ENCODE data around the gene ATP1B2.
"Not testable (repeated sequence)": the region's sequence is repeated elsewhere in the genome, so short reads cannot be mapped to it uniquely, and the experiment has no call there.

The ATP1B2 gene

DNA sequence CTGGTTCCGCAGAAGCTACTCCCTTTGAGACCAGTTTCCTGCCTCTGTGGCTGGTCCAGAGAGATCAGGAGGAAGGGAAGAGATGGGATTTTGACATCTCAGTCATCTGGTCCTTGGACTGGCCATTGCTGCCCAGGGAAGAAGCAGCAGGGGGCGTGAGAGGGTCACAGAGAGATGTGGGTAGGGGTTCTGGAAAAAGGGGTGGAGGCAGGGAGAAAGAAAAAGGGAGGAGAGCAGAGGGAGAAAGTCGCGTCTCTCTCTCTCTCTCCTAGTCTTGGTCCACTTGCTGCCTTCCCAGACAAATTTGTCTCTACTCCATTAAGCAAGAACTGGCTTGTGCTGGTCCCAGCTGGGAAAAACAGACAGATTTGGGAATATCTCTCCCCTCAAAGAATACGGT is 16.3 kb upstream of the ATP1B2 start:
- TF ChIP-seq CTCF (IDR thresholded peaks at IDR 0.05; ENCODE audit: low read depth, low read length) = peak; percentile 58
- H3K4me3 ChIP-seq (ENCODE audit: low read depth, low read length) = no peak overlapping the region

DNA sequence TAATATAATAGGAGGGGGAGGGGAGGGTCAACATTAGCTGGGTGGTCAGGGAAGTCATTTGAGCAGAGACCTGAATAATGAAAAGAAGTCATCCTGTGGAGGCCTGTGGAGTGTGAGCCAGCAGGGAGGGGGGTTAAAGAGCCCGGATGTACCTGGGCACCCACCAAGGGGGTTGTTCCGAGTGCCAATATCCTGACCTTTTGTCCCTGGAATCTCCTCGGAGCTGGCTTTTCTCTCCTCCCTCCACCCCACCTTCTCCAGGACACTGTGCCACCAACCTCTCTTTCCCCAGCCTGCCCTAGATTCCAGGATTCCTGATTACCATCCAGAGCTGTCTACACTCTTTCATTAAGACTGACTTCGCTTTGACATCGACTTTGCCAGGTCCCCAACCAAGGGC is 14.6 kb upstream of the ATP1B2 start:
- H3K4me3 ChIP-seq (ENCODE audit: low read depth, low read length) = no peak overlapping the region
- no peak for TF ChIP-seq CTCF (IDR thresholded peaks at IDR 0.05; ENCODE audit: low read depth, low read length)

GRCh38 chr17:7640783-7641182 is 9.9 kb upstream of the ATP1B2 start:
- no peak for TF ChIP-seq CTCF (IDR thresholded peaks at IDR 0.05; ENCODE audit: low read depth, low read length)
- no peak overlapping the region for H3K4me3 ChIP-seq (ENCODE audit: low read depth, low read length)

GRCh38 chr17:7641635-7642034 is 9.1 kb upstream of the ATP1B2 start:
- H3K4me3 ChIP-seq (ENCODE audit: low read depth, low read length) = not testable (repeated sequence)

GRCh38 chr17:7644775-7645174 is 6.0 kb upstream of the ATP1B2 start:
- TF ChIP-seq CTCF (IDR thresholded peaks at IDR 0.05; ENCODE audit: low read depth, low read length) = no peak
- no peak overlapping the region for H3K4me3 ChIP-seq (ENCODE audit: low read depth, low read length)

GRCh38 chr17:7646457-7646856 is 4.3 kb upstream of the ATP1B2 start:
- no peak for TF ChIP-seq CTCF (IDR thresholded peaks at IDR 0.05; ENCODE audit: low read depth, low read length)
- H3K4me3 ChIP-seq (ENCODE audit: low read depth, low read length) = no peak overlapping the region

DNA sequence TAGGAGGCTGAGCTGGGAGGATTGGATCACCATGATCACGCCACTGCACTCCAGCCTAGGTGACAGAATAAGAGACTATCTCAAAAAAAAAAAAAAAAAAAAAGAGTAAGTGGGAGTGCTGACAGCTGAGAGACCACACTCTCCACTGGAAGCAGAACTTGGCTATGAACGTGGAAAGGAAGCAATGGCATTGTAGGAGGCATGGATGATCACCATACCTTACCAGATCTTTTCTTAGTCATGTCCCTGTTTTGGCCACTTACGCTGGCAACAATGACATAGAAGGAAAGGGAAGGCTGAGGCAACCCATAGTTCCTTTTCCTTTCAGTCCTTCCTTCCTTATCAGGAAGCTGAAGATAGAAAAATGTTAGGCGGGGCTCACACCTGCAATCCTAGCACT is 3.7 kb upstream of the ATP1B2 start:
- no peak overlapping the region for H3K4me3 ChIP-seq (ENCODE audit: low read depth, low read length)
- no peak for TF ChIP-seq CTCF (IDR thresholded peaks at IDR 0.05; ENCODE audit: low read depth, low read length)

DNA sequence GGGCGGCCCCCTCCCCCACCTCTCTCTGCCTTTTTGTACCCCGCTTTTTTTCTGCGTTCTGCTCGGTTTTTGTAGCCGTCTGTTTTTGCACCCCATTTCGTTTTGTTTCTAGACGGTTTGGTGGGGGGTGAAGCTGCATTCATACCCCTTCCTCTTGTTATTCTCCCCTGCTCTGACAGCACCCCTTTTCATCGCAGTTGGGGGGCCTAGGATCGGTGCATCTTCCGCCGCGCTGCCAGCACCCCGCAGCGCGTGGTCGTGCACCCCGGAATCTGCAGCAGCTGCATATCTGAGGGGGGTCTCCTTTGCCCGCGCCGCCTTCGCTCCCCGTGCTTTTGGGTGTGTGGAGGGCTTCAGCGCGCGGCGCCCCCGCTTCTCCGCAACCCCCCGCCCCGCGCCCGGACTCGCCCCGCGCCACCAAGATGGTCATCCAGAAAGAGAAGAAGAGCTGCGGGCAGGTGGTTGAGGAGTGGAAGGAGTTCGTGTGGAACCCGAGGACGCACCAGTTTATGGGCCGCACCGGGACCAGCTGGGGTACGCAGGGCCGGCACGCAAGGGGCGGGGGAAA is 455 bp downstream of the ATP1B2 start:
- H3K4me3 ChIP-seq (ENCODE audit: low read depth, low read length) = 0 out of 2 replicates have a peak overlapping the region, but pooled peaks have one; percentile 20
- TF ChIP-seq CTCF (IDR thresholded peaks at IDR 0.05; ENCODE audit: low read depth, low read length) = no peak

Measured in WI38 (cell line).